Measurements from ENCODE around the gene POLD3.
"Not testable (repeated sequence)": the region's sequence is repeated elsewhere in the genome, so short reads cannot be mapped to it uniquely, and the experiment has no call there.

POLD3 gene

DNA sequence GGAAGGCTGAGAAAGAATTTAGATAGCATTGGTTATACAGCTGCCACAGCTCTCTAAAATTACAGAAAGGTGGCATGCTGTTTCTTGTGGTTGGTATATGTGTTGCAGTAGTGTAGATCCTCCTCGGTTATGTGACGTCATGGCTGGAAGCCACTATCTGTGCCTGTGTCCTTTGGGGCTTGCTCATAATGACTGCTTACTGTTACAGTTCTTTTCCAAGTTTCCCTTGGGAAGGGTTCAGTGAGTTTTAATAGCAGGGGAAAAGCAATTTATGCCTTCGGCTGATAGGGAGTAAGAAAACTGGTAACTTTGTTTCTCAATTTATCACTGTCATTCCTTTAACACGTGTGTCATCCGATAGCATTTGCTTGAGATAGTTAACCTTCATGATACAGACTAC, 47.2 kb downstream of the POLD3 start:
- FAIRE-seq = no peak

DNA sequence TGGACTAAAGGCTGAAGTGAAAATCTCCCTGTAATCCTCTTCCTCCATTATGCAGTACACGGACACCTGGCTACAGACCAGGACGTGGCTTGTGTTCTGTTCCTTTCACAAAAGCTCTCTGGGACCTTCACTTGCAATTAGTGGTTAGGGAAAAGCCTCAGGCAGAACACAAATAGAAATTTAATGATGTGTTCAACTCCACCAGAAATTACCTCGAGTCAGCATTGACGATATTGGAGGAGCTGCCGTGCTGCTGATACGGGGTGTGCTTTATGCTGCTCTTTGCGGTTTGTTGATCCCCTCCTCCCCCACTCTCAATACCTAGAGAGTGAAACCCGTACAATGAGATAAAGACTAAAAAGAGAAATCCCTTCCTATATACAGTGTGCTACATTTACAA, 48.9 kb downstream of the POLD3 start:
- no peak for FAIRE-seq

DNA sequence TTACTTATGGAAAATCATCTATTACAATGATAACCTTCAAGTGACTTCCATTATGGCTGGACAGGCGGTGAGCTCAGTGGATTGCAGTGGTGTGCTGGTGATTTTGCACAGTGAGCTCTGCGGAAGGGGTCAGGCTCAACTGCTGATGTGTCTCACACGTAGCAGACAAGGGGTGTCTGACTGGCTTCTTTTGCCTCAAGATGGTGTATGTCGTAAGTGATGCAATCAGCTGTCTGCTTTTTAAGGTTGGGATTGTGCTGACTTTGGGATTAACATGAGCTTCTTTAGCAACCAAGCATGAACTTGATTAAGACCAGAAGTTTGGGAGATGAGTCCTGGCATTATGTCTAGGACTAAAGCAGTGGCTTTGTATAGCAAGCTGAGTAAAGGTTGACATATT, 49.5 kb downstream of the POLD3 start:
- FAIRE-seq = no peak

DNA sequence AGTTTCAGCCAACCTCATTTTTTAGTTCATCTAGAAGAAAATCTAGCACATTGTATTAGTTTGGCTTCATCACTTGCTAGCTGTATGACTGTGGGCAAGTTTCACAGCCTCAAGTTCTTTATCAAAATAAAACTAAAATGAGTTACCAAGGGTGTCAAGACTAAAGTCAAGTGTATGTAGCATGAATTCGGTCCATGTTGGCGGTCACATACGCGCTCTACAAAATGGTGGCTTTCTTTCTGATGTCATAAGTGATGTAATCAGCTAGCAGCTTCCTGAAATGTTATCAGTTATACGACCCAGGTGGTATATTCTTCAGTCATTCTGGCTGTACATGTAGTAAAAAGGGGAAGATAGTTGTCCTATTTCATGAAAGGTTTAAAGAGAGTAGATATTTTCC, 50.5 kb downstream of the POLD3 start:
- no peak for FAIRE-seq

DNA sequence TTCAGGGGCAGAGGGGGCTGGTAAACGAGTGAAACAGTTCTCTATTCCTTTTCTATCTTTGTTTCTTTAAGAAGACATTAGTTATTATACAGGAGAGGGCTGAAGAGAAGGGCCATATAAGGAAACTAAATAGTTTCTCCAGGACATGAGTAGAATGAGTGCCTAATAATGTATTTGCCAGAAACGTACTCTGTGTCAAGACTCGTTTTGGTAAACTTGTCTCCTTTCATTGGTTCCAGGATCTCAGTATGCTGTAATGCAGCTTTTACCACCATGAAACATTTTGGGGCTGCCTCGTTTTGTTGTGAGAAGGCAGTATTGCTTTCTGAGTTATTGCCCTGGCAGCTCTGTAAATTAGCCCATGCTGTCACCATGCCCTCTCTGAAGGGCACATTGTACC, 51.7 kb downstream of the POLD3 start:
- no peak for FAIRE-seq

DNA sequence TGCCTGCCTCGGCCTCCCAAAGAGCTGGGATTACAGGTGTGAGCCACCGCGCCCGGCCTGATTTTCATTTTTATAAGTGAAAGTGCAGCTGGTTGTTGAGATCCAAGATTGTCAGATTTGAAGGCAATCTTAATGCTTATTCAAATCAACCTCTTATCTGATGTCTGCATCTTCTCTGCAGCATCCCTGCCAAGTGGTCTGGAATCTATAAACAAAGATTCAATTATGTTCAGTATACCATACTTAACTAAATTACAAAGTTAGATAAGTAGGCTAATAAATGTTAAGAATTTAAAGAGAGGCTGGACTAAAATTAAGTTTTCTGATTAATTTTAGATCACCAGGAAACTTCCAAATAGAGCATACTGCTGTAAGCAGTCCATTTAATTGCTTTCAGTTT, 53.8 kb downstream of the POLD3 start:
- no peak for FAIRE-seq

DNA sequence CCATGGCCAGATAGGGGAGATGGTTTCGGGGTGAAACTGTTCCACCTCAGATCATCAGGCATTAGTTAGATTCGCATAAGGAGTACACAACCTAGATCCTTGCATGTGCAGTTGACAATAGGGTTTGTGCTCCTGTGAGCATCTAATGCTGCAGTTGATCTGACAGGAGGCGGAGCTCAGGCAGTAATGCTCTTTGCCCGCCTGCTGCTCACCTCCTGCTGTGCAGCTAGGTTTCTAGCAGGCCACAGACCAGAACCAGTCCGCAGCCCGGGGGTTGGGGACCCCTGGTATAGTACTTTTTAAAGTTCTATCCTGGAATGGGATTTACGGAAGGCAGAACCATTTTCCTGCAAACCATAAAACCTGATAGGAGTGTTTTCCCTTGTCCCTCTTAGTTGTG, 54.6 kb downstream of the POLD3 start:
- no peak for FAIRE-seq

DNA sequence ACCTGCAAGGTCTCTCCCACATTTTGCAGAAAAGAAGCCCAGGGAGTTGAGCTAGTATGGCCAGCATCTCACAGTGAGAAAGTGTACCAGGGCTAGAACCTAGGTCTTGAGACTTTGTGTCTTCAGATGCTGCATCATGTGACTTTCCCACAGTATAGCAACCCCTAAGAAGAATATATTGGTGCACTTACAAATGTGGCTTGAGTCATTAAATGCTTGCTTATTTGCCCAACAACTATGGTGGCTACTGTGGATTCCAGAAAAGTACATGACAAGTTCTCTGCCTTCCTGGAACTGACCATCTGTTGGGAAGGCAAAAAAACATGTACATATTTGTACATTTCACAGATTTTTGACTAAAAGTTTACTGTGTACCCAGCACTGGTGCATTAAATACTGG, 55.0 kb downstream of the POLD3 start:
- no peak for FAIRE-seq

DNA sequence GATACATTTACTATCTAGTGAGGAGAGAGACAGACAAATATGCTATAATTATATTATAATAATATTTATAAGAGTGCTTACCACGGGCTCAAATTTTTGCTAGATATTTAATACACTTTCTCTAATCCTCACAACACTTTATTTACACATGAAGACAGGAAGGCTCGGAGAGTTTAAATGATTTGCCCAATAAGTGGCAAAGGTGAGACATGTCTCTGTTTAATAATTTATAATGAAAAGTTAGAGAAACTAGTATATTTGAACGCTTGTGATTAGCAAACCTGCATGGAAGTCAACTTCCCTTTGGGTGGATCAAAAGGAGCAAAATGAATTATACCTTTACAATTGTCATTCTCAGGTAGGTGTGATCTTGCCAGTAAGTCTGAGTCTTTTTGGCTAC, 55.4 kb downstream of the POLD3 start:
- no peak for FAIRE-seq

DNA sequence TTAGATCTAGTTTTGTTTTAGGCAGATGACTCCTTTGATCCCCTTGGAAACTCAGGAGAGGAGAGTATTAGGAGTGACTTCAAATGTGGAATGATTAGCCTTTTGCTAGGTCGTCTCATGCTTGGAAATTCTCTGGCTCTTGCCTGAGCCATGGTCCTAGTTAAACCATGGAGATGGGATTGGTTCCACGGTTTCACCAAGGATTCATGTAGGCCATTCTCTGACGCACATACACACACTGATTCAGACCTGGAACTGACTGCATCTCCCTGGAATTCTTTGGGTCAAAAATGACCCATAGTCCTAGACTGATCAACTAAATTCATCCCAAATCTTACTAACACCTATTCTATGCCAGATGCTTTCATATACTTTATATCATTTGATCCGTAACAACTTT, 56.5 kb downstream of the POLD3 start:
- no peak for FAIRE-seq

DNA sequence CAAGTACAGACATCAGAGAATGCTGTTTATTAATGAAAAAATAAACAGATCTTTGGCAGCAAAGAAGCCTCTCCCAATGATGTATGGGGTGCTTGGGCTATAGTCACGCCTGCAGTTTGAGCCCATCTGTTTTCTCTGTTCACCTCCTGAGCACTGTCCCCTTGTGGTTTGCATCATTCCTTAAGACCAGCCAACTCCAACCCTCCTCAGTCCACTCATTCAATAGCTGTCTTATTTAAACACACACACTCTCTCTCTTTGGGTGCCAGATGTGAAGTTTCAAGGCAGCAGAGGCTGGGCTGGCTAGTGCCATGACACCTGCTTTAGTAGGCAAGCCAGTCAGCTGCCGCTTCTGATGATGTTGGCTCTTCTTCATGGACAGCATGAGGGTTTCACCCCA, 58.1 kb downstream of the POLD3 start:
- FAIRE-seq = no peak

DNA sequence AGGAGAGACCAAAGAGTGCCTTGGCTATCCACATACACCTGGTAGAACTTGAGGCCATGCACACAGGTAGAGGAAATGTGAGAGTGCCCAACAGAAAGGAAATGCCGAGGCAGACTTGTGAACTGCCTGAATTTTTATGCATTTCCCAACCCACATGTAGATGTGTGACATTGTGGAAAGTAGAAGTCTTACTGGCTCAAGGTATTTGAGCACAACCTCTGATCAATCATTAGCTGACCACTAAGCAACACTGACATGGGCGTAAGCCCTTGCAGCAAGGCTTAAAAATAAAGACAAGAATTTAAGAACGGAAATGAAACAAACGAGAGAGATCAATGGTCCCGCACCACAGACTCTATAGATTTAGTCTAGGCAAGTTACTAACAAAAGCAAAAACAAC, 62.6 kb downstream of the POLD3 start:
- no peak for FAIRE-seq

DNA sequence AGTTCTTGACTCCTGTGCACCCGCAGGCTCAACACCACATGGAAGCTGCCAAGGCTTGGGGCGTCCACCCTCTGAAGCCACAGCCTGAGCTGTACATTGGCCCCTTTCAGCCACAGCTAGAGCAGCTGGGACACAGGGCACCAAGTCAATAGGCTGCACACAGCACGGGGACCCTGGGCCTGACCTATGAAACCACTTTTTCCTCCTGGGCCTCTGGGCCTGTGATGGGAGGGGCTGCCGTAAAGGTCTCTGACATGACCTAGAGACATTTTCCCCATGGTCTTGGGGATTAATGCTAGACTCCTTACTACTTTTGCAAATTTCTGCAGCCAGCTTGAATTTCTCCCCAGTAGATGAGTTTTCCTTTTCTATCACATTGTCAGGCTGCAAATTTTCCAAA, 66.7 kb downstream of the POLD3 start:
- not testable (repeated sequence) for FAIRE-seq

DNA sequence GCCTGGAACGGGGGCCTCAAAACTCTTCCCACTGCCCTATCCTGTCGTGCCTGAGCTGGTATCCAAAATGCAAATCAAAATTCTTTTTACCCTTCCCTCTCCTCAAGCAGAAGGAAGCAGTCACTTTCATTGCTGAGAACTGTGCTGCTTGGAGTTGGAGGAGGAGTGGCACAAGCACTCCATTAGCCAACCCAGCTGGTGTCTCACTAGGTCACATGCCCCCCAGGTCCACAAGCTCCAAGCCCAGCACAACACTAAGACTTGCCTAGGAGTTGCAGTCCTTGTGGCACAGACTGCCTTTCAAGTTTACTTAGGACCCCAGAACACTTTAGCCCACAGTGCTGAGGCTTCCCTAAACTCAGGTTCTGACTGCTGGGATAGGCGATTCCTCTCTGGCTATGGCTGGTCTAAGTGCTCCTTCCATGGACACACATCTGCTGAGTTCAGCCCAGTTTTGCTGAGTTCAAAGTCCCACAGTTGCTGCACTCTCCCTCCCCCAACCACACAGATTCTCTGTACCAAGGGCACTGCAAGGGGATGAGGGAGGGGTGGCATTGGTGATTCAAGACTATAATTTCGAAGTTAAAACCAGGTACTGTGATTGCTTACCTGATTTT, 70.2 kb downstream of the POLD3 start:
- FAIRE-seq = no peak

DNA sequence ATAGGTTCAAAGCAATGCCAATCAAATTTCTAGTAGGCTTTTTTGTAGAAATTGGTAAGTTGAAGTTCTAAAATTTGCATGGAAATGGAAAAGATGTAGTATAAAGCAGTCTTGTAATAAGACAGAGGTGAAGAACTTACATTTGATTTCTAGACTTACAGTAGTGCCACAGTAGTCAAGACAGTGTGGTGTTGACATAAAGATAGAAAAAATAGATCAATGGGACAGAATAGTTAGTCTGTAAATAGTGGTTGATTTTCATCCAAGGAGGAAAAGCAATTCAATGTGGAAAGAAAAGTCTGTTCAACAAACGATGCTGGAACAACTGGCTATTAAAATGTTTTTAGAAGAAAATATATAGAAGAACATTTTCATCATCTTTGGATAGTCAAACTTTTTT, 70.9 kb downstream of the POLD3 start:
- no peak for FAIRE-seq

DNA sequence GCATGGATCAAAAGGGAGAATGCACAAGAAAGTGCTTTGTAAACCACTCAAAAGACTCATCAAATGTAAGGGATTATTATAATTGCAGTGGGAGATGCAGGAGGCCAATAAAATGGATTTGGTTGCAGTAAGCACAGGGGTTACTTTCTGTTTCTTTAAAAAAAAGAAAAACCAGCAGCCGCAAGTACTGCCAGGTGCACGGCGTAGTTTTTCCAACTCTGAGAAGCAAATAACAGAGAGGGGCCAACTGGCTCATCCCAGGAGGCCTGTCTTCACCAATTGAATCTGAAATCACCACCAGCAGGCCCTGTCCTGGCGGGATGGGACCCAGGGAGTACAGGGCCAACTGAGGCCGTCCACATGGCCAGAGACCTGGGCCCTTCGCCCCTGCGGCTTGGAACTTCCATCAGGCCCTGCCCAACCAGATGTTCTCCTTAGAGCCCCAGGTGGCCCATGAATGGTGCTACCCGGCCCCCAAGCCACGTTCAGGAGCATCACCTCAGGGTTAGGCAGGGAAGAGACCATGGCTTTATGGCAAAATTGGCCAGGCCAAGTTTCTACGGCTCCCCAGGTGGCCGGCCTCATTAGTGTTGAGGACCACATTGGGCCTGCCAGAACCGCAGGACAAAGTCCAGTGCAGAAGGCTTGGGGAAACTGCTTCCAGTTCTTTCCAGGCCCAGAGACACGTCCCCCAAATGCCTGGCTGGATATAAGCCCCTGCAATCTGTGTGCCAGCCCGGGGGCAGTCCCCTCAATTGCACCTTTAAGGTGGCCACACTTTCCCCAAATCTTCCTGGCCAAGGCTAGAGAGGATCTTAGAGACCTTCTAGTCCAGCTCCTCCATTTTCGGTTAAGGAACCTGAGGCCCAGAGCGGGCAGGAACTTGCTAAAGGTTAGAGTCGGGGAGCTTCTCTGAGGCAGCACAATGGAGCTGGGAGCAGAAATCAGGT, 77.1 kb downstream of the POLD3 start:
- FAIRE-seq = no peak

DNA sequence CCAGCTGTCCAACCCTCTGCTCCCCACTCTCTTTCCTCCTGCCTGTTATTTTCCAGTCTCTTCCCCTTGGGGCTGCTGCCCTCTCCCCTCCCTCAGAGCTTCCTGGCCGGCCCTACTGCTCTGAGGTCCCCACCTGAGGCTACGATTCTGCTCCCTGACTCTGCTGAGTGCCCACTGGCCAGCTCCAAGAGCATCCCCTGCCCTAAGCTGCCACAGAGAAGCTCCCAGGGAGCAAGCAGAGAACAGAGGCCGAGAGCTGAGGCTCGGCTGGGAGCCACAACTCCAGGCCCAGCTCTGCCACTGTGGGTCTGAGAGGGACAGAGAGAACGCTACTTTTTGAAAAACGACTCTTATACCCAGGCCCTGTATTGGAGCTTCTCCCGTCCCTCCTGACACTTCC, 77.8 kb downstream of the POLD3 start:
- no peak for FAIRE-seq

DNA sequence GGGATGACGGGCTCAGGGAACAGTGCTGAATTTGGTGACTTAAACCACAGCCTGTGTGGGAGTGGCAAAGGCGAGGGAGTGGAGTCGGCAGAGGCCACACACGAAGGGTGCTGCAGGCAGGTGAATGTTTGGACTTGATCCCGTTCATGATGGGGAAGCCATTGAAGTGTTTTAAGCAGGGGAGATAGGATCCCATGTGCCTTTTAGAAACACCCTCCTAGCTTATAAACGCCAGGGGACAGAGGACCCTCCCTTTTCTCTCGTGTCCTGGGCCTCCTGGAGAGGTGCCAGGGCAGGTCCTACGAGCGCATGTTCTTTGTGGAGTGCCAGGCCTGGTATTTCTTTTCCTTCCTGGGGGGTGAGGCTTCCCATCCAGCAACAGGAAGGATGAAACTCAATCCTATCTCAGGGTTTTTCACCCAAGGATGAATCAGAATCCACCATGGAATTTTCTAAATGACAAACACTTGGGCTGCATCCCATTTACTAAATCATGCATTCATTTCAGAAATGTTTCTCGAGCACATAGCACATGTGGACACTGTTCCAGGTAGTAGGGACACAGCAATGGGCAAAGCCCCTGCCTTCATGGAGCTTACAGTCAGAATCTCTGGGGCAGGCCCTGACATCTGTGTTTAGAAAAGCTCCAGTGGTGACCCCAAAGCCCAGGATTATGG, 79.3 kb downstream of the POLD3 start:
- no peak for FAIRE-seq

DNA sequence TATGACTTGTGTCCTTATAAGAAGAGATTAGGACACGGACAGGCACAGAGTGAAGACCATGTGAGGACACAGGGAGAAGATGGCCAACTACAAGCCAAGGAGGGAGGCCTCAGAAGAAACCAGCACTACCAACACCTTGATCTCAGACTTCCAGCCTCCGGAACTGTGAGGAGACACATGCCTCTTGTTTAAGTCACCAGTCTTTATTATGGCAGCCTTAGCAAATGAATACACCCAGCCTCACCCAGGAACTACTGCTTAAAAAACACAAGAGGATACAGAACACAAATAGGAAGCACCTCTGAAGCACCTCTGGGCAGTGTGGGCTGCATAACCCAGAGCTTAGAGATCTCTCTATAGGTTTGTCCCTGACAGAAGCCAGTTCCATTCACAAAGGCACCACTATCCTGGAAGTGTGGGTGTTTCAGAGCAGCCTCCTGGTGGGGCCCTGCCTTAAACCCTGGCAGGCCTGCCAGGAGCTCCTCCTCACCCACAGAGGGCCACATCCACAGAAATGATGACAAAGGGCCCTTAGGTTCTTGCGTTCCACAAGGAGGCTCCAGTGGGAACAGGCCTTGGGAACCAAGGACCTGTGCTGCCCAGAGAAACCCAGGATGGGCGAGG, 80.1 kb downstream of the POLD3 start:
- no peak for FAIRE-seq

DNA sequence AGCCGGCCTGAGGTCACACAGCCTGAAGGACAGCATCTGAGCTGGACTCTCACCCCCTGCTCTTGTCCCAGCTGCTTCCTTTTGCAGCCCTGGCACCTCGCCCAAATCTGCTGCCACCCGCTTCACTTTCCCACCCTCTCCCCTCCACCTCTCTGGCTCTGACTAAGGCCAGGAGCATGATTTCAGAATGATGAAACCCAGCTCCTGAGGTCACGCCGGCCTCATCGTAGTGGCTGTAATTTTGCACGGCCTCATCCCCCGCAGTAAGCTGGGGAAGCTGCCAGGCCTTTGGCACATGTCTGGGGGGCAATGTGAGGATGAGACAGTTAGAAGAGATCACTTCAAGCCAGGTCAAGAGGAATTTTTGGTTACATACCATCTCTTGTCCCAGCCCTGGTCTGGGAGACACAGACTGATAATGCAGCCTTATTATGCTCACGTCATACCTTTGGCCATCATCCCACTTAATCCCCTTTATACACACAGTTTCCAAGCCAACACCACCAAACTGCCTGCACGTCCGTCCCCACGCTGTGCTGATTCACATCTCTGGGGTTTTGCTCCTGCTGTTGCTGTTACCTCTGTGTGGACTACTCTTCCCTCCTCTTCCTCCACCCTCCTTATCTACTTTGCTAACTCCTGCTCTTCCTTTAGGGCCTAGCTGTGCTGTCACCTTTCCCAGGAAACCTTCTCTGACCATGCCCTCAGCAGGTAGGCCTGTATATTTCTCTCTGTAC, 80.7 kb downstream of the POLD3 start:
- no peak for FAIRE-seq

DNA sequence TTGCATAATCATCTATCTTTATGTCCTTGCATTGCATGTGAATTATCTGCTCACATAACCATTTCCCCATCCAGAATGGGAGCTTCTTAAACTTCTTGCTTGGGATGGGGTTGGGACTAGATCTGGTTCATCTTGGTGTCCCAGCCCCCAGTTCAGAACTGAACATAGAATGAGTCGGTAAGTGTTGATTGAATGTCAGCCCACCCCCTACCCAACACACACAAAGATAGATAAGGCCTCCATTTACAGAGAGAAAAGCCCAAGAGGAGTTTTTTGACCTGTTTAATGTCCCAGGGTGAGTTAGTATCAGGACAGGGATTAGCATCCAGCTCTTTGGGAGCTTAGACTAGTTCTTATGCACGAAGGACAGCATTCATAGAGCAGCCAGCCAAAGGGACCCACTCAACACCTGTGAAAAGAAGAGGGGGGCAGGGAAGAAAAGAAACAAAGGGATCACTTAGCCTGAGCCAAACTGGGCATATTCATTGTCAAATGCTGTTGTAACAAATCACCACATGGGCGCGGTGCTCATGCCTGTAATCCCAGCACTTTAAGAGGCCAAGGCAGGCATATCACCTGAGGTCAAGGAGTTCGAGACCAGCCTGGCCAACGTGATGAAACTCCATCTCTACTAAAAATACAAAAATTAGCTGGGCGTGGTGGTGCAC, 81.4 kb downstream of the POLD3 start:
- no peak for FAIRE-seq

DNA sequence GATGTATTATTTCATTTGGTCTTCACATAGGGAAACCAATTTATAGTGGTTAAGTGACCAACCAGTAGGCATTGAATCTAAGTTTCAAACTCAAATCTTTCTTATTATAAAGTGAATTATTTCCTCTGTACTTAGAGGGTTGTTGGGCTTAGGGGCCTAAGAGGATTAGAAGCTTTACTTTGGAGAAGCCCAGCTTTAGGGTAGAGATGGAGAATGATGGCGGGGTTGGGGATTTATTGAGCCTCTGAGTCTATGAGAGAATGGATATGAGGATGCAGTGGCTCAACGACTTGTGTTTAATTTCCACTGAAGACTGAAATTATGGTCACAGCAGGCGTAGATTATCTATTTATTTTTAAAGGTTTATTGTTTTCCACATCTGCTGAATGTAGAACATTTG, 83.4 kb downstream of the POLD3 start:
- FAIRE-seq = no peak

Measured in G401.6 (cell line).